Smooth muscle cell of the brain vasculature (primary cell): Measurements from ENCODE around the gene CD109.
"Not testable (repeated sequence)": the region's sequence is repeated elsewhere in the genome, so short reads cannot be mapped to it uniquely, and the experiment has no call there.

Experiments
- DNase-seq: peaks from one replicate; pipeline ENCODE4 v3.0.0-alpha.2; 2012; ENCODE audit warnings: low read depth, low spot score

Gene CD109

GRCh38 chr6:73695619-73696421, at the start of gene CD109:
CD109 (plus strand) TSS chr6:73696203; CDS start chr6:73696216, 13 bp downstream.
- DNase-seq, result no peak

GRCh38 chr6:73648166-73648565, 47.8 kb upstream of the CD109 start:
- no peak for DNase-seq

GRCh38 chr6:73649783-73650182, 46.2 kb upstream of the CD109 start:
- DNase-seq, result no peak

GRCh38 chr6:73652637-73653570, 43.1 kb upstream of the CD109 start:
- no peak for DNase-seq

- peak; percentile 79 for DNase-seq
These were observed 42.2 kb upstream of the CD109 start, which contains the start of gene SLC17A5 for GRCh38 chr6:73653571-73654424. SLC17A5 (minus strand) TSS chr6:73653992; CDS start chr6:73653886, 106 bp downstream.

GRCh38 chr6:73655341-73655917, 40.6 kb upstream of the CD109 start:
- no peak for DNase-seq

- no peak for DNase-seq
These were observed 39.4 kb upstream of the CD109 start for GRCh38 chr6:73656531-73657145.

GRCh38 chr6:73657201-73657600, 38.8 kb upstream of the CD109 start:
- no peak for DNase-seq

GRCh38 chr6:73664701-73665100, 31.3 kb upstream of the CD109 start:
- DNase-seq, result no peak

GRCh38 chr6:73665686-73666319, 30.2 kb upstream of the CD109 start:
- no peak for DNase-seq

GRCh38 chr6:73666393-73666792, 29.6 kb upstream of the CD109 start:
- DNase-seq, result no peak

- DNase-seq, result no peak
These were observed 28.2 kb upstream of the CD109 start for GRCh38 chr6:73667798-73668197.

- DNase-seq, result no peak
These were observed 27.0 kb upstream of the CD109 start for GRCh38 chr6:73669005-73669404.

- DNase-seq, result no peak
These were observed 23.9 kb upstream of the CD109 start for GRCh38 chr6:73671911-73672685.

- DNase-seq, result no peak
These were observed 20.4 kb upstream of the CD109 start for GRCh38 chr6:73675466-73676098.

GRCh38 chr6:73679009-73679408, 17.0 kb upstream of the CD109 start:
- no peak for DNase-seq

- not testable (repeated sequence) for DNase-seq
These were observed 16.2 kb upstream of the CD109 start for GRCh38 chr6:73679846-73680245.

- no peak for DNase-seq
These were observed 15.6 kb upstream of the CD109 start for GRCh38 chr6:73680289-73680918.
